DMS153 (cell line): Measurements from ENCODE around the gene ZNF281.
"Not testable (repeated sequence)": the region's sequence is repeated elsewhere in the genome, so short reads cannot be mapped to it uniquely, and the experiment has no call there.

Source experiments
- DNase-seq: peaks from one replicate; lab custom pipeline; 2025; lab: John Stamatoyannopoulos, UW

ZNF281 gene

DNA sequence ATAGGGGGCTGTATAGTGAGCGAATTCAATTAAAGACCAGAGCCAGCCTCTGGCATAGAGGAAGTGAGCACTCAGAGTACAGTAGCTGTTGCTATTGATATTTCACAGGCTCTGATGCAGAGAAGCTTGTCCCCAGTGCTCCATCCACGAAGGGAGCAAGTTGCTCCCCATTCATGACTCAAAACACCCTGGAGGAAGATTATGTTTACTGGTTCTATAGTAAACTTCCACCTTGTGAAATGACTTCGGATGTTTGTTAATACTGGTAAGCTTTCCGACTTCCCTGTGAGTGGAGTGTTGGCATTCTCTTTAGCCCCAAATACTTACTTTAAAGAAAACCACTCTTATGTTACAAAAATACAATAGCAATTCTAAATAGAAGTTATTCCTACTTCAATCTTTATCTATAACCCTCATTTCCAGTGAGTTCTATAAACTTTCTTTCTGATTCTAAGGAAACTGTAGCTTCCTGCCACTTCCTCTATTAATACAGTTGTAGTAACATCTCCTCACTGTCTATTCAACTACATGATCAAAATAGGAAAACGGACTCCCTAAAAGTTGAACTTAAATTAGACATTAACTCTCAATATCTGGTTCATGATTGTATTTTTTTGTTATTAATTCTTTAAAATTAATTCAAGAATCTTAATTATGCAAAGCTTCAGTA, 46.4 kb downstream of the ZNF281 start:
- no peak for DNase-seq

DNA sequence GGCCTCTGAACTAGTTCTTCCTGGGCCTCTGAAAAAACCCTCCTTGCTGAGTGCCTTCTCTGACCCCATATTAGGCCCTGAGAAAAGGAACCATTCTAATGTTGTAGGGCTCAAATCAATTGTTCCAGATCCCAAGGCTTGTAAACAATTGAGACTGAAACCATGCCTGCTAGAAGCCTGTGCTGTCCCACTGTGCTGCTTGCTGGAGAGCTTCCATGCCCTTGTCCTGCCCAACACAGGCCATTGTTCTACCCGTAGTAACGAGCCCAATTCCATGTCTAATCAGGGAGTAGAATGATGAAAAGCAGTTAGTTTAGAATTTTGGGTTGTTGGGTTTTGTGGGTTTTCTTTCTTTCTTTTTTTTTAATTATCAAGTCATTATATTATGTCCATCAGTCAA, 47.4 kb downstream of the ZNF281 start:
- no peak for DNase-seq

DNA sequence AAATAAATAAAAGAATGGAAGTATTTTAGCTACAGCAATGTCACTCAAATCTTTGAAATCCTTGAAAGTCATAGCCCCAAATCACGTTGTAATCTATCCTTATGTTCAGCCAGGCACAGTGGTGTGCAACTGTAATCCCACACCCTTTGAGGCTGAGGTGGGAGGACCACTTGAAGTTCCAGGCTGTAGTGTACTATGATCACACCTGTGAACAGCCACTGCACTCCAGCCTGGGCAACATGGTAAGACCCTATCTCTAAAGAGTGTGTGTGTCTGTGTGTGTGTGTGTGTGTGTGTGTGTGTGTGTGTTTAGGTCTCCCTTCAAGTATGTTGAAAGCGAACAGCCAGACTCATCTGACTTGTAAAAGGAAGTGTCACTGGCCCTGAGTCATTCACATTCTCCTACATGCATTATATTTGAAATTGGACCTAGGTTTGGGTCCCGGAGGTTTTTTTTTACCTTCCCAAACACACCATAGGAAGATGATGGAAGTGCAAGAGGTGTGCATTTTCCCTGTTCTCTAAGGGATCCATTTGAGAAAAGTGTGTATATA, 50.1 kb downstream of the ZNF281 start:
- DNase-seq, result no peak

DNA sequence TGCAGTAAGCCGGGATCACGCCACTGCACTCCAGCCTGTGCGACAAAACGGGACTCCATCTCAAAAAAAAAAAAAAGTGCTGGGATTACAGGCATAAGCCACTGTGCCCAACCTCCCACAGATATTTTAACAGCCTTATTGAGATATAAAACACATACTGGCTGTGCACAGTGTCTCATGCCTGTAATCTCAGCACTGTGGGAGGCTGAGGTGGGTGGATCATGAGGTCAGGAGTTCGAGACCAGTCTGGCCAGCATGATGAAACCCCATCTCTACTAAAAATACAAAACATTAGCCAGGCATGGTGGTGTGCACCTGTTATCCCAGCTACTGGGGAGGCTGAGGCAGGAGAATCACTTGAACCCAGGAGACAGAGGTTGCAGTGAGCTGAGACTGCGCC, 51.9 kb downstream of the ZNF281 start:
- not testable (repeated sequence) for DNase-seq

DNA sequence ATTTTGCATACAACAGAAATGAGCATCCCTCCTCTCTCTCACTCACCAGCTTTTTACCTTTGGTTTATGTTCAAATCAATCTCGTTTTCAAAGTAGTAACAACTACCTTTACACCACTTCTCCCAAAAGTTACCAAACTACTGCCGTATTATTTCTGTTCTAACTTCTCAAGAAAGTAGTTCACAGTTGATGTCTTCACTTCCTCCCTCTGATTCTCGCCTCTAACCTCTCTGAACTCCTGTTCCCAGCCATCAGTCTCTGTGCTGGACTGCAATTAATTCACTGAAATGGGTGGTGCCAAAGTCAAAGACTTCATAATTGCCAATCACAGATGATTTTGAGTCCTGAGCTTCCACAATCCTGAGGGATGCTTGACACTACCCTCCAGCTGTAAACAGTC, 54.0 kb downstream of the ZNF281 start:
- no peak for DNase-seq
